NB4 (cell line): ENCODE measurements around the gene ARCN1.
A peak's percentile ranks its signal among the peaks of the same experiment; 100 is the strongest.

ENCODE experiments used
- DNase-seq: peaks from one replicate; pipeline ENCODE4 v3.0.0; 2010; ENCODE audit warnings: low read depth
- H3K4me3 ChIP-seq: one replicate; pipeline ENCODE4 v1.5.1; 2011; ENCODE audit warnings: mild to moderate bottlenecking, low read depth, low read length, moderate library complexity
- MAX ChIP-seq: IDR thresholded peaks from 2 replicates; pipeline ENCODE4 v1.6.1; 2011; ENCODE audit warnings: low read depth, low read length
- MYC ChIP-seq: IDR thresholded peaks from 2 replicates; pipeline ENCODE4 v1.6.1; 2011; ENCODE audit warnings: low read depth, low read length
- POLR2A ChIP-seq: IDR thresholded peaks from 2 replicates; pipeline ENCODE4 v1.6.1; 2011; ENCODE audit warnings: mild to moderate bottlenecking; ENCODE audit not compliant: insufficient read length; ENCODE audit errors: extremely low read depth
- TF ChIP-seq, protein P1 (sequence below): IDR thresholded peaks from one replicate; pipeline ENCODE4 v1.5.1; 2012; ENCODE audit warnings: low read depth, low read length

Gene ARCN1

DNA sequence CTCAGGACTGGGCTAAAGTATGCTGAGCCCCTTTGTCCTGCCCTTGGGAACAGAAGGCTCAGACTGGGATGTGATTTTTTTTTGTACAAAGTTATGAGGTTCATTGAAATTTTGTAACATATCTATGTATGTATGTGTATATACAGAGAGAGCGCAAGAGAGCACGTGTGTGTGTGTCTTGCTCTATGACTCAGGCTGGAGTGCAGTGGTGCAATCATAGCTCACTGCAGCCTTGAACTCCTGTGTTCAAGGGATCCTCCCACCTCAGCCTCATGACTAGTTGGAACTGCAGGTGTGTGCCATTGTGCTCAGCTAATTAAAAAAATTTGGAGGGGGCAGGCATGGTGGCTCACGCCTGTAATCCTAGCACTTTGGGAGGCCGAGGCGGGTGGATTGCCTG lies 35.5 kb upstream of the ARCN1 start:
- TF ChIP-seq MAX (peak; percentile 36; the same call in 1 of the 2 replicates), POLR2A (no peak)
- peak; percentile 53 for DNase-seq

GRCh38 chr11:118537409-118537980 lies 34.7 kb upstream of the ARCN1 start:
- TF ChIP-seq POLR2A (no peak), MAX (no peak), MYC (no peak)
- TF ChIP-seq, protein P1, sequence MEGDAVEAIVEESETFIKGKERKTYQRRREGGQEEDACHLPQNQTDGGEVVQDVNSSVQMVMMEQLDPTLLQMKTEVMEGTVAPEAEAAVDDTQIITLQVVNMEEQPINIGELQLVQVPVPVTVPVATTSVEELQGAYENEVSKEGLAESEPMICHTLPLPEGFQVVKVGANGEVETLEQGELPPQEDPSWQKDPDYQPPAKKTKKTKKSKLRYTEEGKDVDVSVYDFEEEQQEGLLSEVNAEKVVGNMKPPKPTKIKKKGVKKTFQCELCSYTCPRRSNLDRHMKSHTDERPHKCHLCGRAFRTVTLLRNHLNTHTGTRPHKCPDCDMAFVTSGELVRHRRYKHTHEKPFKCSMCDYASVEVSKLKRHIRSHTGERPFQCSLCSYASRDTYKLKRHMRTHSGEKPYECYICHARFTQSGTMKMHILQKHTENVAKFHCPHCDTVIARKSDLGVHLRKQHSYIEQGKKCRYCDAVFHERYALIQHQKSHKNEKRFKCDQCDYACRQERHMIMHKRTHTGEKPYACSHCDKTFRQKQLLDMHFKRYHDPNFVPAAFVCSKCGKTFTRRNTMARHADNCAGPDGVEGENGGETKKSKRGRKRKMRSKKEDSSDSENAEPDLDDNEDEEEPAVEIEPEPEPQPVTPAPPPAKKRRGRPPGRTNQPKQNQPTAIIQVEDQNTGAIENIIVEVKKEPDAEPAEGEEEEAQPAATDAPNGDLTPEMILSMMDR = no peak
- H3K4me3 ChIP-seq = no peak overlapping the region
- no peak for DNase-seq

More for the DNA sequence above, 35.5 kb upstream of the ARCN1 start:
- H3K4me3 ChIP-seq = no peak overlapping the region

DNA sequence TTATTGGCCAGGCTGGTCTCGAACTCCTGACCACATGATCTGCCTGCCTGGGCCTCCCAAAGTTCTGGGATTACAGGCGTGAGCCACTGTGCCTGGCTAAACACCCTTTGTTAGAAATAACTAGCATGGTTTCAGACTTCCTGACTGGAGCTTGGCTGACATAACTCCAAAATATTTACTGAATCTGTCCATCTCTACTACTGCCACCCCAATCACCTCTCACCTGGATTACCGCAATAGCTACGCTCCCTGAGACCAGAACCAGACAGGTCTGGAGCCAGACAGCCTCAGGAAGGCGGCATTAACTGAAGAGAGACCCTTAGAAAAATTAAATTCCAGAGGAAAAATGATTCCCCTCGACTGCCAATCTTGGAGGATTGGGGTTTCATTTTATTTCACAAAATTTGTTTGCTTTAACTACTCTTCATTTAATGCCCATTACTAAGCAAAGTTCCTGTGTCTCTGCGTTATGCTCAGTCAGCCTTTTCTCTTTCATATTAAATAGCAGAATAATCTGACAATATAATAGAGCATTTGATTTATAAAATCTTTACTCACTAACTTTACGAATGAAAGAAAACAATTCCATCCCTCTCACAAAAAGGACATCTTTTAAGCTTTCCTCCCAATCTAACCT lies 28.1 kb upstream of the ARCN1 start:
- no peak overlapping the region for H3K4me3 ChIP-seq
- no peak for DNase-seq
- no peak for TF ChIP-seq MAX
- TF ChIP-seq POLR2A = no peak
- TF ChIP-seq MYC = no peak
- TF ChIP-seq, protein P1 = no peak

DNA sequence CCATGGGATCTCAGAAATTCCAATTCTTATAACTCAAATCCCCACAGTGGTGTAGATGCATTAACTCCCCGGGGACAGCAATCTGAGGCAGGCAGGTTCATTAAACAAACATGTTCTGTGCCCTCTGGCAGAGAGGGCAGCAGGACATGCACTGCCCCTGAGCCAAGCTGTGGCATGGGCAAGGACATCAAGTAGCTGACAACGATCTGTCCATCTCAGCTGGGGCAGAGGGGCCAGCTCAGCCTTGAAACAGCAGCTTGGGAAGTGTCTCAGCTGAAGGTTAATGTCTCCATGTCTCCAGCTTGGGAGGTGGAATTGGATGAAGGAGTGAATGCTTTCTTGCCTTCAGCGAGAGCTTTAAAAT lies 27.6 kb upstream of the ARCN1 start:
- no peak overlapping the region for H3K4me3 ChIP-seq
- DNase-seq = no peak
- no peak for TF ChIP-seq MYC
- TF ChIP-seq, protein P1 = no peak
- no peak for TF ChIP-seq POLR2A
- no peak for TF ChIP-seq MAX

DNA sequence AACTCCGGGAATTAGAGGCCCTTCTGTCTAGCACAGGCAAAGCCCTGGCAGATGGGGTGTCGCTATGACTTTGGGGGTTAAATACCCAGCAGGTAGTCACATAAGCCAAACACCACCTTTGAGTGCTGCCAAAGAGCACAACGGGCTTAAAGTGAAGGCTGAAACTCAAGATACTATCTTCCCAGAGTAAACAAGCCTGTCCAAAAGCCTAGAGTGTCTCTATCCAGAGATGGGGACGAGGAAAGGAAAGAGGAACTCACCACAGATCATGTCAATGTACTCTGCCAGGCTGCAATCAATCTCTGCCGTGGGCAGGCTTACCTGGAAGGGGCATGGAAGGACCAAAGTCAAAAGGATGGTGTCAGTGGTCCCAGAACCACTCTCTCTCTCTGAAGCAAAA lies 26.7 kb upstream of the ARCN1 start:
- no peak for TF ChIP-seq MYC
- TF ChIP-seq MAX = no peak
- TF ChIP-seq POLR2A = no peak
- TF ChIP-seq, protein P1 = no peak
- DNase-seq = no peak
- no peak overlapping the region for H3K4me3 ChIP-seq

- DNase-seq = no peak
- H3K4me3 ChIP-seq = no peak overlapping the region
- TF ChIP-seq, protein P1 = no peak
- TF ChIP-seq MAX = no peak
- no peak for TF ChIP-seq MYC
- no peak for TF ChIP-seq POLR2A
These were observed 25.1 kb upstream of the ARCN1 start for GRCh38 chr11:118547132-118547531.
